ENCODE results near the gene SGCD.

Gene SGCD

GRCh38 chr5:156794687-156795086 lies 467.7 kb downstream of the SGCD start:
- TF ChIP-seq, protein P1, sequence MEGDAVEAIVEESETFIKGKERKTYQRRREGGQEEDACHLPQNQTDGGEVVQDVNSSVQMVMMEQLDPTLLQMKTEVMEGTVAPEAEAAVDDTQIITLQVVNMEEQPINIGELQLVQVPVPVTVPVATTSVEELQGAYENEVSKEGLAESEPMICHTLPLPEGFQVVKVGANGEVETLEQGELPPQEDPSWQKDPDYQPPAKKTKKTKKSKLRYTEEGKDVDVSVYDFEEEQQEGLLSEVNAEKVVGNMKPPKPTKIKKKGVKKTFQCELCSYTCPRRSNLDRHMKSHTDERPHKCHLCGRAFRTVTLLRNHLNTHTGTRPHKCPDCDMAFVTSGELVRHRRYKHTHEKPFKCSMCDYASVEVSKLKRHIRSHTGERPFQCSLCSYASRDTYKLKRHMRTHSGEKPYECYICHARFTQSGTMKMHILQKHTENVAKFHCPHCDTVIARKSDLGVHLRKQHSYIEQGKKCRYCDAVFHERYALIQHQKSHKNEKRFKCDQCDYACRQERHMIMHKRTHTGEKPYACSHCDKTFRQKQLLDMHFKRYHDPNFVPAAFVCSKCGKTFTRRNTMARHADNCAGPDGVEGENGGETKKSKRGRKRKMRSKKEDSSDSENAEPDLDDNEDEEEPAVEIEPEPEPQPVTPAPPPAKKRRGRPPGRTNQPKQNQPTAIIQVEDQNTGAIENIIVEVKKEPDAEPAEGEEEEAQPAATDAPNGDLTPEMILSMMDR (IDR thresholded peaks at IDR 0.05; ENCODE audit: low read depth, low read length): no peak
- DNase-seq (ENCODE audit: extremely low read depth, low read depth): no peak

GRCh38 chr5:156798201-156798600 lies 471.2 kb downstream of the SGCD start:
- TF ChIP-seq, protein P1 (IDR thresholded peaks at IDR 0.05; ENCODE audit: low read depth, low read length): no peak
- DNase-seq (ENCODE audit: extremely low read depth, low read depth): no peak

DNA sequence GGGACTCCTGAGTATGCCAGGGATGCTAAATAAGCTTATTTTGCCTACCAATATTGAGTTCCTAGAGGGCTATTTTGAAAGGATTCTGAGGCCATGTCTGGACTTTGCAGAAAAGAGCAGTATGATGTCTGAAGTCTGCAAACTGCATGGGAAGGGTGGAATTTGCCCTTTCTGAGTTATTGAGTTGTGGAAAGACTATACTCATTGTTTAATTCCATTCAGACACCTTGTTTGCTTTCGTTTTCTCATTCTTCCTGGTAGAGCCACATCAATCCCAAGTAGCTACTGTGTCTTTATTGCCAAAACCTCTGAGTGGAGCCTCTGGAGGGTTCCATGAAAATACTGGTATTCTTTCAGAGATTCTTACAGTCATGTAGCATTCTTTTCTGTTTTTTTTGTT lies 472.2 kb downstream of the SGCD start:
- no peak for DNase-seq (ENCODE audit: extremely low read depth, low read depth)
- TF ChIP-seq, protein P1 (IDR thresholded peaks at IDR 0.05; ENCODE audit: low read depth, low read length): no peak

DNA sequence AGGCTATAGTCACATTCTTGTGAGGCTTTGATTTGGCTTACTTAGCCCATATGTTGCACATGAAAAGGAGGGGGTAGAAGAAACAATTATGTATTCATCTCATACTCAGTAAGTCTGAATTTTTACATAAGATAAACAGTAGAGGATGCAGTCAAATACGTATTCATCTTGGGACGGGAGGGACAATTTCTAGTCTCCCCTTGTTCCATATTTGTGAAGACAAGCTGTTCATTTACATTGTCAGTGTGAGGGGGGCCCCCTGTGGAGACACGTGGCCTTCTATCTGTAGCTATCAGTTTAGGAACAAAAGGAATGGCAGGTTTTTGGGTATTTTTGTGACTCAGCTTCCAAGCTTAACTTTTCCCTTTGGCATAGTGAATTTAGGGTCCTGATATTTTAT lies 474.0 kb downstream of the SGCD start:
- TF ChIP-seq, protein P1 (IDR thresholded peaks at IDR 0.05; ENCODE audit: low read depth, low read length): no peak; the same call in 1 of the 2 replicates
- no peak for DNase-seq (ENCODE audit: extremely low read depth, low read depth)

GRCh38 chr5:156802501-156802900 lies 475.5 kb downstream of the SGCD start:
- TF ChIP-seq, protein P1 (IDR thresholded peaks at IDR 0.05; ENCODE audit: low read depth, low read length): no peak
- DNase-seq (ENCODE audit: extremely low read depth, low read depth): no peak

DNA sequence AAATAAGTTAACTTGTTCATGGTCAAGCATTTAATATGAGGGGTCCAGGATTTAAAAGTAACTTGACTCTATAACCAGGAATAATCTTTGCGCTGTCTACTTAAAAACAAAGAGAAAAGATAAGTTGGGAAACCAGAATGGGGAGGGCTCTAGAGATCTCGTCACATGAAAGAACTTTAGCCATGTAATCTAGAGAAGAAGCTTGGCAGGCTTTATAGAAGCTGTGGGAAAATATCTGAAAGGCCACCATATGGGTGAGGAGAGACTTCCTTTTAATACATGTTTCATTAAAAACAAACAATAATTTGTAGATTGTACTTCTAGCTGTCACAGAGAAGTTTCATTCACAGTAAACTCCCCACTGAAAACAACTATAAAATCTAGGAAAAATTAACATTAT lies 476.4 kb downstream of the SGCD start:
- TF ChIP-seq, protein P1 (IDR thresholded peaks at IDR 0.05; ENCODE audit: low read depth, low read length): no peak
- DNase-seq (ENCODE audit: extremely low read depth, low read depth): no peak

- TF ChIP-seq, protein P1 (IDR thresholded peaks at IDR 0.05; ENCODE audit: low read depth, low read length): no peak
- no peak for DNase-seq (ENCODE audit: extremely low read depth, low read depth)
These were observed 486.0 kb downstream of the SGCD start for GRCh38 chr5:156812959-156813358.
